ENCODE results near the gene PCDH17.

GRCh38 chr13:57634839-57635165 is 3.3 kb downstream of the PCDH17 start:
- TF ChIP-seq CTCF (optimal IDR thresholded peaks at IDR 0.05 in 1 of 3, IDR thresholded peaks at IDR 0.05 in 1 of 3, conservative IDR thresholded peaks at IDR 0.05 in 1 of 3; ENCODE audit: extremely low read depth in 1 of 3, insufficient read depth in 2 of 3, low read length in 3 of 3) (no peak), EZH2 (IDR thresholded peaks at IDR 0.05; ENCODE audit: low read length) (no peak)

Data from keratinocyte (primary cell).